Stimulated activated CD8-positive, alpha-beta memory T cell treated with anti-CD3 and anti-CD28 coated beads, Interleukin-7, amount 100 ng/mL, for 1 hour (primary cell): ENCODE measurements around the gene BUB1B.

ENCODE experiments used
- DNase-seq, 2 donors: peaks; one replicate each; pipeline ENCODE4 v3.0.0-alpha.2; 2020; ENCODE audit warnings: low read depth in 2 of 2

Gene BUB1B

GRCh38 chr15:40182358-40183029, 21.6 kb downstream of the BUB1B start:
- no peak for DNase-seq

DNA sequence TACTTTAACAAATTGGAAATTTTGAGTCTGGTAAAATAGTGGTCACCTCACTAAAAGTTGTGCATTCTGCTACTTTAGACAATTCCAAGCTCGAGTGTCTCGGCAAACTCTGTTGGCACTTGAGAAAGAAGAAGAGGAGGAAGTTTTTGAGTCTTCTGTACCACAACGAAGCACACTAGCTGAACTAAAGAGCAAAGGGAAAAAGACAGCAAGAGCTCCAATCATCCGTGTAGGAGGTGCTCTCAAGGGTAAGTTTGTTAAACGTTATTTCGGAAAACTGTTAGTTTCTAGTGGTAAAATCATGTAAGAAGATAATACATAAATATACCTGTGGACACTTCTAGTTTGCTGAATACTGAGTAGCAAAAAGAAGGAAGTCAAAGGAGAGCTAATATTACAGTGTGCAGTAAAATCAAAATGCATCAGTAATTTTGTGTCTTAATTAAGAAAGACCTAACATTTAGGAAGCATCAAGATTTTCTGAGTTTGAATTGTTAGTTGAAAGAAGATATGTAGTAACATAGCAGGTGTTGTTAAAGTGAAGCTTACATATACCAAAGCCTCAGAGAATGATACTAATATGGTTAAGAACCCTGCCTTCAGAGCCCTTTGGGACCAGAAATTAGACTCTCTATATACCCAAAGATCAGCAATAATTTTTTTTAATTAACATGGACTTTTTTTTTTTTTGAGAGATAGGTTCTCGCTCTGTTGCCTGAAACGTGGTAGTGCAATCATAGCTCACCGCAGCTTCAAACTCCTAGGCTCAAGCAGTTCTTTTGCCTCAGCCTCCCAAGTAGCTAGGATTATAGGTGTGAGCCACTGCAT, 23.0 kb downstream of the BUB1B start:
- no peak for DNase-seq

- no peak for DNase-seq
Observed at GRCh38 chr15:40190591-40190990, 29.7 kb downstream of the BUB1B start.

DNA sequence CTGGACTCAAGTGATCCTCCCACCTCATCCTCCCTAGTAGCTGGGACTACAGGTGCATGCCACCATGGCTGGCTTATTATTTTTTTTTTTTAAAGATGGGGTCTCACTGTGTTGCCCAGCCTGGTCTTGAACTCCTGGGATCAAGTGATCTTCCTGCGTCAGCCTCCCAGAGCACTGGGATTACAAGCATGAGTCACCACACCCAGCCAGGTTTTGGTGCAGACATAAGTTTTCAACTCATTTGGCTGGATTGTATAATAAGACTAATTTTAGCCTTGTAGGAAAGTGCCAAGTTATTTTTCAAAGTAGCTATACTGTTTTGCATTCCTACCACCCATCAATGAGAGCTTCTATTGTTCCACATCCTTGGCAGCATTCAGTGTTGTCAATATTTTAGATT, 32.1 kb downstream of the BUB1B start:
- DNase-seq = no peak

- no peak for DNase-seq
Observed at GRCh38 chr15:40197434-40197833, 36.6 kb downstream of the BUB1B start.

- no peak for DNase-seq
Observed at GRCh38 chr15:40198355-40199085, 37.7 kb downstream of the BUB1B start.

GRCh38 chr15:40204100-40204499, 43.2 kb downstream of the BUB1B start:
- DNase-seq = no peak

DNA sequence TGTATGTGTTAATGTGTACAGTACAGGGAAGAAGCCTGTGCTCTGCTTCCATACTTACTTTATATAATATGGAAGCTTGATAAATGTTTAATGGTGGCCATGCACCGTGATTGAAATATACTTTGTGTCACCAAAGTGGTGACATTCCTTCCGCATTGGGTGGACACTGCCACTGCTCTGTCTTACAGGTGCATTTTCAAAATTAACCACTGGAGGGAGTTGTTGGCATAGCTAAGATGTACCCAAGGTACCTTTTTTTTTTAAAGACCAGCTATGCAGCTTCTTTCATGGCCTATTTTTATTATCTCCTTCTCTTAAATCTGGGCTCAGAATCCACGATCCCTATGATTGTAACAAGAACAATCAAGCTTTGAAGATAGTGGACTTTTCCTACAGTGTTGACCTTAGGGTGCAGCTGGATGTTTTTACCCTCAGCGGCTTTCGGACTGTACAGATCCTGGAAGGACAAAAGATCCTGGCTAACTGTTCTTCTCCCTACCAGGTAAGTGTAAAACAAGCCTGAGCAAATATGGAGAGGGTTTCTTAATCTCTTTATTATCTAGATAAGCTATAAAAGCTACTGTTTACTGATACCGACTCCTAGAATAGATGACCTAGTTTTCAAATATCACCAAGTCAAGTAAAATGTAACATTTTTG, 56.4 kb downstream of the BUB1B start:
- DNase-seq = no peak

DNA sequence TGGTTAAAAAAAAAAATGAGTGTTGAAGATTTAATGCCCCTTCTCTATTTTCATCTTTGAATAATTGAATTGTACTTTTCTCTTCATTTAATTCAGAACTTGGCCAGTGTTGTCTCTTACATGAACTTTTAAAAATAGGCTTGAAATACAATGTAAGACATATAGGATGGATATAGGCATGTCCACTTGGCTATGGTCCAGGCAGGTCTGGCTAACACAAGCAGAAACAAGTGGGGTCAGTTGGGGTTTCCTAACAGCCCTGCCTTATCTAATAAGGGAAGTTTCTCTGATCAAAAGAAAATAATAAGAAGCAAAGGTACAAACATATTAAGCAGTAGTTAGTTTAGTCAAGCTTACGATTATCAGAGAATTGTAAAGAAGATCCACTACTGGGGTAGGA, 58.9 kb downstream of the BUB1B start:
- no peak for DNase-seq

- no peak for DNase-seq
Observed at GRCh38 chr15:40222131-40222530, 61.3 kb downstream of the BUB1B start.

- no peak for DNase-seq
Observed at GRCh38 chr15:40226736-40227135, 65.9 kb downstream of the BUB1B start.

DNA sequence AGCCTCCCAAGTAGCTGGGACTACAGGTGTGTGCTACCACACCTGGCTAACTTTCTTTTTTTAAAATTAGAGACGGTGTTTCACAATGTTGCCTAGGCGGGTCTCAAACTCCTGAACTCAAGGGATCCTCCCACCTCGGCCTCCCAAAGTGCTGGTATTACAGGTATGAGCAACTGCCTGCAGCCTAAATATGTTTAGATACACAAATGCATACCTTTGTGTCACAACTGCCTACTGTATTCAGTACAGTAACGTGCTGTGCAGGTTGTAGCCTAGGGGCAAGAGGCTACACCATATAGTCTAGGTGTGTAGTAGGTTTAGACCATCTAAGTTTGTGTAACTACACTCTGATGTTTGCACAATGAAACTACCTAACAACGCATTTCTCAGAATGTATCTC, 68.4 kb downstream of the BUB1B start:
- DNase-seq = no peak

GRCh38 chr15:40229956-40230355, 69.1 kb downstream of the BUB1B start:
- no peak for DNase-seq

DNA sequence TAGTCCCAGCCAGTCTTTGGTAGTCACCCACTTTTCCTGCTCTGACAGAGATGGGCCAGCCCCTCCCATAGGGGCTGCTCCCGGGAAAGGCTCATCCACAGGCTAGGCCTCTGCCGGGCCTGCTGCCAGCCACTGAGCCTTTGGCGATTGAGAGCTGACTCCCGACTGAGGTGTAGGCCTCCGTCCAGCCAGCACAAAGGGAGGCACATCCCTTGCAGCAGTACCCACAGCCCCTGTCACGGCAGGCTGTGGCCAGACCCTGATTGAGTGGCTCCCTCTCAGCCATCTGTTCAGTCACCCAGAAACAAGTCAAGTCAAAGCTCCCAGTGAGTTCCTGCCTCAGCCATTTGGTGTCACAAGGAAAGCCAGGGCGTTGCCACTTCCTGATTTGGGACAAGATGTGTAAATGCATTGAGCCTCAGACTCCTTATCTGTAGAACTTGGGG, 71.8 kb downstream of the BUB1B start:
- DNase-seq = no peak

GRCh38 chr15:40233727-40234577, 73.1 kb downstream of the BUB1B start:
- no peak for DNase-seq

DNA sequence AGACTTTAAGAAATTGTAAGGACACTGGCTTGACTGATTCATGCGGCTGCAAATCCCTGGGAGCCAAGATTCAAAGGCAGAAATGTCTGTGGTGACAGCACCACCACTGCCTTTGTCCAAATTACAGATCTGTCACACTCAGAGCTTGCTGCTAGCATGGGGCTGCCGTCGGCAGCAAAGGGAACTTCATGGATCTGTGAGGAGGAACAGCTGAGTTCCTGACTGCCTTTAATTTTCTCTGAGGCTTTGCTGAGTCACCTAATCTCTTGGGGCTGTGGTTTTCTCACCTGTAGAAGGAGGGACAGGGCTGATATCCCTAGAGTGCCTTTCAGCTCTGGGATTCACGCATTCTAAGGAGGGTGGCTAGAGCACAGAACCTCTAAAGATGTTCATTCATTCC, 73.9 kb downstream of the BUB1B start:
- DNase-seq = no peak

- DNase-seq = no peak
Observed at GRCh38 chr15:40235201-40235885, 74.5 kb downstream of the BUB1B start.

DNA sequence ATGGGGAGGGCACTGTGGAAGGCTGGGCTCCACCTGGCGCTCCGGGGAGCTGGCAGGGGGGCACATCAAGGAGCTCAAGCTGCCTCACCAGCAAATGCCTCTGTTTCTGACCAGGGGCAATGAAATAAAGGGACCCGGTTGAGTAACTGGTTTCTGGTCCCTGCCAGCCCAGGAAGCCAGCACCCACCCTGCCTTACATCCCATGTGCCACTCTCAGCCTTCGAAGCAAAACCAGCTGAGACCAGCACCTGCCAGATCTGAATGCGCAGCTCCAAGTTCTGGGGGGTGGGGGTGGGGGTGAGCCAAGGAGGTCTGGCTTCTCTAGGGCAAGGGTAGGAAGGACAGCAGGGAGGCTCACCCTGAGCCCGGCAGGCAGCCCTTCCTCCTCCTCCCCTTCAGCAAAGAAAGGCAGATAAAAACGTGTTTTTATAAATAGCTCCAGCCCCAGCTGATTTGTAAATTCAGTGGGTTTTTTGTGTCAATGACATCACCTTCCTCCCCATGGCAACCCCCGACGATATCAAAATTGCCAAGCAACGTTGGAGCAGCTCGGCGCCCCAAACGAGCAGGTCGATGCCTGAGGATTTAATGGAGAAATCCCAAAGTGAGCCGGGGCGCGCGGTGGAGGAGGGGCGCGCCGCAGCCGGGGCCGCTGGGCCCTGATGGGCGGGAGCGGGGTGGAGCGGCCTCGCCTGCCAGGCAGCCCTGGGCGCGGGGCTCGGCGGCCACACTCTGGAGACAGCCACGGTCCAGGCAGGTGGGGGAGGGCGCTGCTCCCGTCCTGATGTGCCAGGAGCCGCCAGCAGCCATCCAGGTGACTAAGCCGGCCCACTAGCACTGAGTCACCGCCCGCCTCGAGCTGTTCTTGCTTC, 77.9 kb downstream of the BUB1B start, which contains the start of gene PAK6:
PAK6 (plus strand) TSS at position 532 of the 872 bp plus-strand sequence. CDS start 25,723 bp downstream, outside the sequence.
- DNase-seq = no peak

GRCh38 chr15:40239404-40239692, 78.5 kb downstream of the BUB1B start:
- no peak for DNase-seq
